NOMO-1 treated with dmso at 0.1 percent for 144 hours (cell line): ENCODE measurements around the gene RNF175.

ENCODE experiments used
- DNase-seq: peaks from one replicate; lab custom pipeline; 2025; ENCODE audit not compliant: unreplicated experiment; lab: John Stamatoyannopoulos, UW

The RNF175 gene

DNA sequence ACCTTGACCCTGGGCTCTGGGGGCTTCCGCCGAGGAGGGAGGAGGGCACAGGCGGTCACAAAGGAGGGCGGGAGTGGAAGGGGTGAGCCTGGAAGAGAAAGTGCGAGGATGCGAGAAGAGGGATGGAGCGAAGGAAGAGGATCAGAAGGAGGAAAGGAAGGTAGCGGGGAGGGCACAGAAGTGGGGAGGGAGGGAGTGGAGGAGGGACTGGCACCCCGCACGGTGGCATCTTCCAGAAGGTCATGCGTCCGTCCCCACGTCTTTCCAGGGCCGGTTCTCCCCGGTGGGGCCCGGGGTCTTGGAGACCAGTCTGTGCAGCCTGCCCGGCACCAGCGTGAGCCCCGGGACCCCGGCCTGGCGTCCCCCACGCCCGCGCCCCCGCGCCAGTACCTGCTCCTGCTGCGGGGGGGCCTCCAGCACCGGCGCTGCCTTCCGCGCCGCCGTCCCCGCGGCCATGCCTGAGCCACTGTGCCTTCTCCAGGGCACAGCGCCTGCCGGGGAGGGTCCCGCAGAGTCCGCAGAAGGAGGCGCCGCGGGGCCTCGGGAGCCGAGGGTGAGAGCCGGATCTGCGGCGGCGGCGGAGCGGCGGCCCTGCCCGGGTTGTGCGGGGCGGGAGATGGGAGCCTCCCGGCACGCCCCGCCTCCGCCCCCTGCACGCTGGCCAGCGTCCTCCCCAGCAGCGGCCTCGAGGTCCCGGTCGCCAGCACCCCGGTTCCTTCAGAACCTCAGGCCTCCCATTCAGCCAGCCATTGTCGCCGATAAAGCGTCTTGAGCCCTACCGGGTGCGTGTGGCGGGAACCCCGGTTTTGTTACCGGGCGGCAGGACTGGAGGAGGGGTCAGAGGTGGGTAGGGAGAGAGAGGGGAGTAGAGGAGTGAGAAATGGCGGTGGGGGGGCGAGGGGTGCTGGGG lies at the start of gene RNF175:
Gene RNF175 (minus strand): TSS at position 618 of the 910 bp plus-strand sequence. CDS start 162 bp downstream, at position 456.
- no peak for DNase-seq

DNA sequence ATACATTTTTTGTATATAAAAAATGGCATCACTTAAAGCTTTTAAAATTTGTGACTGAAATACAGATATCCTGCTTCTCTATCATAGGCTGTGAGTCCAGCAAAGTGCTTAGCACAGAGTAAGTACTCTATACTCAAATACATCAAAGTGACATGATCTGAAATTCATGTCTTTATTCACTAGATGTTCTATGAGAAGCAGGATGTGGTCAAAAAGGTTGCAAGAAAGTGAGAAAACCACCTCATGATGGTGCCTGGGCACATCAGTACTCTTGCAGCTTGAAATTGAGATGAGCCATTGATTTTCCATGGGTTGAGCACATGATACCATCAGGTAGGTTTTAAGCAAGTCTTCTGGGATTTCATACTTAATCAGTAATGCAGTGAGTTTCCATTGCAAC lies 49.5 kb upstream of the RNF175 start:
- no peak for DNase-seq

DNA sequence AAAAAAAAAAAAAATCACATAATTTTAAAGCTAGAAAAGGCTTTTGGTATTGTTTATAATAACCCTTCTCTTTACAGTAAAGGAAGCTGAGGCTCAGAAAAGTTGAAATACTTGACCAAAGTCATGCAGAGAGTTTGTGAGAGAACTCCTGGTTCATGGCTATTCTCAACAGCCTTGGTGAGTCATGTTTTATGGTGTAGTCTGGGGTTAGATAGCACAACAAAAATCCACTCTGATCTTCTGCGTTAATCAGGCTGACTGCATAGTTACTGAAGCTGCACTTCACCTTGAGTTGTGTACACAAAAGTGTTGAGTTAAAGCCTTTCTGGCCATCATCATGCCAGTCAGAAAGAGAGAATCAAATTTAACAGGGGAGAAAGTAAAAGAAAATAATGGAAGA lies 48.4 kb upstream of the RNF175 start:
- DNase-seq = no peak

DNA sequence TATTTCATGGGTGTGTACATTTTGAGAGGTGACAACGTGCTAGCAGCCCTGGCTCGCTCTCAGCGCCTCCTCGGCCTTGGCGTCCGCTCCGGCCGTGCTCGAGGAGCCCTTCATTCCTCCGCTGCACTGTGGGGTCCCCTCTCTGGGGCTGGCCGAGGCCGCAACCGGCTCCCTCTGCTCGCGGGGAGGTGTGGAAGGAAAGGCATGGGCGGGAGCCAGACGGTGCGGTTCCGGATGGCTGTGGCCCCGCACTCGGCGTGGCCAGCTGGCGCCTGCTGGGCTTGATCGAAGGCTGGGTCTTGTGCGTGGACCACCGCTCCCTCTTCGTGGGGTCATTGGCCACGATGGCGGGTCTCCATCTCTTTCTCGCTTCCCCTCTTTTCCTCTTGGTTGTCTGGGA lies 46.2 kb upstream of the RNF175 start:
- DNase-seq = no peak

DNA sequence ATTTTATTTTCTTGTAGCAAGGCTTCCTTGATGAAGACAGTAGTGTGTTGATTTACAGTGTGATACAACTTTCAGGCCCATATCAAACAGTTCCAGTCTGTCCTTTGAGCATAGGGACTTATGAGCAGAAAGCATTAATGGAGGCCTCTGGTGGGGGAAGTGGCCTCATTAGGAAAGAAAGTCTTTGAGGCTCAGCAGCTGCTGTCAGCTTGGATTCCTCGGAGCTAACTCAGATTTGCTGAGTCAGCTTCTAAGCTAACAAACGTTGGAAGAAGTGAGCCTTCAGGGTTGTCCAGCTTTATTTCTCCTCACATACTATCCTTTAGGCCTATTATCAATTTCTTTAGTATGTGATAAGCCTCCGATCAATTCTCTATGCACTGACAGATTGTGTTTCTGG lies 44.9 kb upstream of the RNF175 start:
- DNase-seq = no peak

DNA sequence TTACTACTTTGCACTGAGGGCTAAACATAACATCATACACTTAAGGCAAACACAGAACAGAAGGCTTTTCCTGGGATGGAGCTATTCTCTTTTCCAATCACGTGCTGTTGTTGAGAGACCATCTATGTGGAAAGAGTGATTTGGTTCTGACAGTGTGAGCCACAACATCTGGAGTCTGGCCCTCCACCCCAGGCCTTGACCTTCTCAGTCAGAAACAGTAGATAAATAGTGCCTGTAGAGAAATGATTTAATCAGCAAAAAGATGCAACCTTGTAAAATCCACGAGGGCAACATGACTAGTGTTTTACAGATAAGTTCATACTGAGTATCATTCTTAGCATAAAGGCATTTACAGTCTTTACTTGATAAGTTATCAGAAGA lies 39.9 kb upstream of the RNF175 start:
- no peak for DNase-seq

DNA sequence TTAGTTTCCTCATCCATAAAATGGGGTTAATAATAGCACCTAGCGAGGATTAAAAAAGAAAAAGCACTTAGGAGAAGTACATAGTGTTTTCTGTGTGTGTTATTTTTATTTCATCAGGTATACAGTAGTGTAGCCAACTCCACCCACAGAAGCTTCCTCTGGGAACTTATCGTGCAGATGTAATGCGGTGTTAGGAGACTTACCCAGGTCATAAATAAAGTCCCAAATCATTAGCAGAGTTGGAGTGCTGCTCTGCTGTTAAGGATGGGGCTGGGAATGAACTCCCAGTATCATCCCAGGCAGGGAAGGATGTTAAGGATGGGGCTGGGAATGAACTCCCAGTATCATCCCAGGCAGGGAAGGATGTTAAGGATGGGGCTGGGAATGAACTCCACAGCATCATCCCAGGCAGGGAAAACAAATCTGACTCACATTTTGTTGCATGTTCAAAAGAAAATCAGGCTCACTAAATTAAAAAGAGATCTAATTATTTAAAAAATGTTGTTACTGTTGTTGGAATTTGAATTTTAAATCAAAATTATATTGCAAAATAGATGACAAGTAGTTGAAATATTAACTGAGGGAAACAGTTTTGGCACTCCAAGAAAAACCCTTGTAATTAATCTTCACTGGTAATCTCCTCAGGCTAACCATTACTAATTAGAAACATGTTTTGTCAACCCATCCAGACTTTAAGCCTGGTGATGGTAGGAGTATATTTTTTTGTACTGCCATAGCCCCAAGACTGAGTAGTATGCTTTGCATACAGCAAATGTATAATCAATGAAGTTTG lies 39.3 kb upstream of the RNF175 start:
- no peak for DNase-seq

DNA sequence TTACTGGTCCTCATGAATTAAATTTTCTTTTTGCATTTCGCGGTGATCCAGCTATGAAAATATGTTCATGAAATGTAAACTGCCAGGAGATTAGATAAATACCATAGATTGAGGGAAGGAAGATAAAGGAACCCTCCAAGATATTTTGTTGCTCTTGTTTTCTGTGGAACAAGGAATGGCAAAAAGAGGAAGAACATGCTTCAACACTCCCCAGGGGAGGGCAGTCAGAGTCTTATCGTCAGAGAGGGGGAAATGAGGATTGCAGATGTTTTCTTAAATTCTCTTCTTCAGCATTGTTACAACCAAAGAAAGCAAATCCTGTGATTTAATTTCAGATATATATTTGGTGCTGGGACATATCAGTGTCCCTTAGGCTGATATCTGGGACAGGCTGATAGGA lies 38.6 kb upstream of the RNF175 start:
- no peak for DNase-seq

DNA sequence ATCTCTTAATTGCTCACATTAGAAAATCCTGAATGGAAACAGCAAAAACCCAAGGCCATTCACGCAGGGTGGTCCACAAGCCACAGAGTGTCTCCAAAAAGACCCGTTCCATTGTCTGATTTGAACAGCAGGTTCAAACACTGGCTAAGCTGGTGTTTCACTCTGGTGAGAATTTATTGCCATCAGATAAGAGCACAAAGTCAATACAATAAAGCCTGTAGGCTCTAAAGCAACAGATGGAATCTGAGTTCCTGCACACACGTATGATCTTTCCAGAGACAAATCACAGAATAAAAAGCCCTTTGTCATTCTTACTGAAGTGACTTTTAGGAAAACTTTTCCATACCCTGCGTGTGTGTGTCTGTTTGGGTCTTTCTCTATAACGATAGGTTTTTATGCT lies 34.2 kb upstream of the RNF175 start:
- DNase-seq = no peak

DNA sequence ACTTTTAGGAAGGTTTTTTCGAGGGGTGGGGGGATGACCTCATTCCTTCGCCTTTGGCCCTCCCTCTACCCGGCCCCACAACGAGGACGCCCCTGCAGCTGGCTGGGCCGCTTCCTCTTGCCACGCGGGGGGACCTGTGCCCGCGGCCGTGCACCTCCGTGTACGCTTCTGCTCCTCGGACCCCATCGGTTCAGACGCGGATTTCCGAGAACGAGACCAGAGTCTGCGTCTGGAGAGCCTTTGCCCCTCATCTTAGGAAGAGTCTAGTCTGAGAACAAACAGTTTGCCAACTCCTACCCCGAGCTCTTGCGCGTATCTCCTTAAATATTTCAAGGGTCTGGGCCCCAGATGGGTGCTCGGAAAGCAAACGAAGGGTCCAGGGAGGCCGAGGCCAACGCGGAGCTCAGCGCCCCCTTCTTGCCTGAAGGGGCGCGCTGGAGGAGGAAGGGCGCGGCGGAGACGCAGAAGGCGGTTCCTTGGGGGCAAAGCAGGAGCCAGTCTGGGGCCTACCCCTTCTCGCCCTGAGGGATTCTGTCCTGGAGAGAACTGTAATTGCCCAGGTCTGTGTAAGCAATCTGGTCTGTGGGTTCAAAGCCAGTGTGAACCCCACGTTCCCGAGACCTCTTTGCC lies 32.9 kb upstream of the RNF175 start:
- DNase-seq = no peak

DNA sequence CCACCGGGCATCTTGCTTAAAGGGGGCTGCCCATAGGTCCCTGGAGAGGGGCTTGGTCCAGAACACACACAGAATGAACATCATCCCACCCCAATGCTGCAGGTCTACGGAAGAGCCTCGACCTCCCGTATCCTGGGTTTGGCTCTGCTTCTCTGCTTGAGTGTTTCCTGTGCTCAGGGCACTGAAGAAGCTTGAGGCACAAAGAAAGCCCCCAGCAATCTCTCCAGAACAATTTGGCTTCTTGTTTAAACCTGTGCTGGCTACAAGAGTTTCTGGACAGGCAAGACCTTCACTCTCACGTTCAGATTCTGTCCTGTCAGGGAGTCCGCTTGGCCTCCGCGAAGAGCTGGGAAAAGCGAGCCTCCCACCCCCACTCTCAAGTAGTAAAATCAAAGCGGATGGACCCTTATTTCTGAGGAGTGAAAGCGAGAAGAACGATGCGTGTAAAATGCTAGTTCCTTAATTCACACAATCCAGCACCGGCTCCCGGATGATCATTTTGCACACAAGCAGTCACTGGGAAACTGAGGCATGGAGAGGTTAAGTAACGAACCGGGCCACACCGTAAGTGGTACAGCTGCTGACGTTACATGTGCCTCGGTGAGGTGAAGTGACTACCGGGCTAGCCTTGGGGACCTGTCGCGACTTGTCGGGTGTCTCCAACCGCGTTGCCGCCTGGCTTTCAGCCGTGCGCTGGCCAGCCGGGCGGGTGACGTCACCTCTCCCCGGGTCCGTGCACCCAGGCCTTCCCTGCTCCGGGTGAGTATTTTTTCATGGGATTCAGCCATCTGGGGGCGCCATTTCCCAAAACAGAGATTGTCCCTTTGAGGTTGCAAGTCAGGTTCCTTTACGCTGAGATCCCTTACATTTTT lies 32.2 kb upstream of the RNF175 start:
- peak; percentile 32 for DNase-seq

DNA sequence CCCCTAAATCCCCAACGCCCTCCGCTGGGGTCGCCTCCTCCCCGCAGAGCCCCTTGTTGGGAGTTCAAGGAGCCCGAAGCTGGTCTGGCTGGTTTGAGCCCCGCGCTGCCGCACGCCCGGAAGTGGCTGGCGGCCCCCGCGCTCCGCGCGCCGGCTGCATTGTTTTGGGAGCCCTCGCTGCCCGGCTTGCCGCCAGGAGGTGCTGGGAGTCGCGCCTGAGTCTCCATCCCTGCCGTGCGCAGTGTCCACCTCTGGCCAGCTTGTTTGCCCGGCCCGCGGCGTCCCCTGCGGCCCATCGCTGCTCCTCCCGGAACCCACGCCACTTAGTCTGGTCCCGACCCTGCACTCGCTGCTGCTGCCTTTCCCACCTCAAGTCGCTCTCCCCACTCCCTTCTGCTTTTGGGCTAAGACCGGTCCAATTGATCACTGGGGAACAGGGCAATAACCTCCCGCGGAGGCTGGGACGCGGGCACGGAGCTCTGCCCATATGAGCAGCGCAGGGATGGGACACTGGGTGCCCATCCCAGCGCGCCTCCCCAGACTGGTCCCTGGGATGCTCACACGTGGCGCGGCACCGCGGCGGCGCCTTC lies 31.2 kb upstream of the RNF175 start:
- no peak for DNase-seq

DNA sequence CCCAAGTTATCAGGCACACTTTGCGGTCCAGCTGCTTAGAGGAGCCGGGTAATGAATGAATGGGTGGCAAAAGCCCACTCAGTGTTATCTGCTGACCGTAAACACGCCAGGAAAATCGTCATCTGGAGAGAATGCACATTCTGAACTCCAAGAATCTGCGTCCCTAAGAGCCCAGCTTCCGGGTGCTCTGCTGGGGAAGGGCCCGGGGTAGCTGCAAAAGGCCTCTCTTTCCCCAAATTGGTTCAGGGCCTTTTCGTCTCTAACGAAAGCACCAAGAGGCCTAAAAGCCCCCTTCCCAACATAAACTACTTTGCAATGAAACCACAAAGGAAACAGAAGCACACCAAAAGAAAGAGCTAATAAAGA lies 30.7 kb upstream of the RNF175 start:
- DNase-seq = no peak

DNA sequence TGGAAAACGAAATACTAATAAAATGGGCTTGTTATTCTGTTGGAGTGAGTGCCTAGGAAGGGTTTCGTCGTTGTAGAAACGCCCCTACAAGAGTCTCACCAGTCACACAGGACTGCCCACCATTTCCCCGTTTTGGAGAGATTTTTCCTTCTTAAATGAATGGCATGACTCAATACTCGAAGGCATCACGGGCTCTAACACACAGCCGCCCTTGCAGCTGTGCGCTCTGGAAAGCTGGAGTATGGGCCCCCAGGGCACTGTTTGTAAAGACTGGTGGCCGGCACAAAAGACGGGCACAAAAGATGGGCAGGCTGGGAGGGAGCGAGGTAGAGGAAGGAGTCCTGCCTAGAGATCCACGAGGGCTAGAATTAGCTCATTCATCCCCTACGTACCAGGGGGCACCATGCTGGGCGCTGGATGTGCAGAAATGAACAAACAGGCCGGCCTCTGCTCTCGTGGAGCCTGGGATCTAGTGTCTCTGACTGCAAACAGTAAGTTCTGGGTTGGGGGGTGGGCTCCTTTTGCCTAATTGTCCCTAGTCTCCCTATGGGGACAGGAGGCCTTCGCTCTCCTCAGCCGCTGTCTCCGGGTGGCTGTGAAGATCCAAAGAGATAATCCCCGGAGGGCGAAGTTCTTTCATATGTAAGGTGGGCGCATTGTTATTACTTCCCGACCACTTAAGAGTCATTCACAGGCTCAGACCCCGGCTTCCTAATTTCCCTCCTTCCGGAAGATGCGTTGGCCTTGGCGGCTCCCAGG lies 30.1 kb upstream of the RNF175 start:
- no peak for DNase-seq

DNA sequence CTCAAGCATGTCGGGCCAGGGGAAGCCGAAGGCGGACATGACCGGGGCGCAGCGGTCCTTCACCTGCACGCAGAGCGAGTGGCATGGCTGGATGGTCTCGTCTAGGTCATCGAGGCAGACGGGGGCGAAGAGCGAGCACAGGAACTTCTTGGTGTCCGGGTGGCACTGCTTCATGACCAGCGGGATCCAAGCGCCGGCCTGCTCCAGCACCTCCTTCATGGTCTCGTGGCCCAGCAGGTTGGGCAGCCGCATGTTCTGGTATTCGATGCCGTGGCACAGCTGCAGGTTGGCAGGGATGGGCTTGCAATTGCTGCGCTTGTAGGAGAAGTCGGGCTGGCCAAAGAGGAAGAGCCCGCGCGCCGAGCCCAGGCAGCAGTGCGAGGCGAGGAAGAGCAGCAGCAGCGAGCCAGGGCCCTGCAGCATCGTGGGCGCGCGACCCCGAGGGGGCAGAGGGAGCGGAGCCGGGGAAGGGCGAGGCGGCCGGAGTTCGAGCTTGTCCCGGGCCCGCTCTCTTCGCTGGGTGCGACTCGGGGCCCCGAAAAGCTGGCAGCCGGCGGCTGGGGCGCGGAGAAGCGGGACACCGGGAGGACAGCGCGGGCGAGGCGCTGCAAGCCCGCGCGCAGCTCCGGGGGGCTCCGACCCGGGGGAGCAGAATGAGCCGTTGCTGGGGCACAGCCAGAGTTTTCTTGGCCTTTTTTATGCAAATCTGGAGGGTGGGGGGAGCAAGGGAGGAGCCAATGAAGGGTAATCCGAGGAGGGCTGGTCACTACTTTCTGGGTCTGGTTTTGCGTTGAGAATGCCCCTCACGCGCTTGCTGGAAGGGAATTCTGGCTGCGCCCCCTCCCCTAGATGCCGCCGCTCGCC lies 28.8 kb upstream of the RNF175 start, which contains the start of gene SFRP2:
Gene SFRP2 (minus strand): TSS at position 671 of the 864 bp plus-strand sequence. CDS start 248 bp downstream, at position 423.
- peak; percentile 19 for DNase-seq

DNA sequence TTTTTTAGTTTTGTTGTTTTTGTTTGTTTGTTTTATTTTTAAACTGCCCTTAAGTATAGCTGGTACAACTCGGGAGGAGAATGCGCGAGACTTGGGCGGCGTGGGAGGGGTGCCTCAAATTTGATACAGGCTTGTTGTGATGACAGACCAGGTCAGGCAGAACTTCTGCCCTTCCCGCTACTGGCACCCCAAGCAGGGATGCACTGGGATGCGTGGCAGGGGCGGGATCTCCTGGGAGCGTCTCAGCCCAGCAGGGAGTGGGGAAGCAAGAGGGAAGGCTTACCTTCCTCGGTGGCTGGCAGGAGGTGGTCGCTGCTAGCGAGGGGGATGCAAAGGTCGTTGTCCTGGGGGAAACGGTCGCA lies 28.2 kb upstream of the RNF175 start:
- no peak for DNase-seq

DNA sequence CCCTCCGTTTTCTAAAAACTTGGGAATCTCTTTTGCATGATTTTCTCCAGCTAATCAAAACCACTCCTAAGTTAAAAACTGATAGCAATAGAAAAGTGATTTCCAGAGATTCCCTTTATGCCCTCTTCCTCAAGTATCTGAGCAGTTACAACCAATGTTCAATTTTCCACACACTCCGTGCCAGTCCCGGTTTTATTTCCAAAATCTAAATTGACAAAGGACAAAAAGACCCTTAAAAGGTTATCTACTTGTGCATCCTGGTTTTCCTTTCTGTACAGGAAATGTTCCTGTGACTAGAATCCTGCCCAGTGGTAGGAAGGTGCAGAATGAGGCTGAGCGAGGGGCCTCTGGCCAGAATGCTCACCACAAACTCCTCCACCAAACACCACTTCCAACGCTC lies 27.8 kb upstream of the RNF175 start:
- DNase-seq = no peak

DNA sequence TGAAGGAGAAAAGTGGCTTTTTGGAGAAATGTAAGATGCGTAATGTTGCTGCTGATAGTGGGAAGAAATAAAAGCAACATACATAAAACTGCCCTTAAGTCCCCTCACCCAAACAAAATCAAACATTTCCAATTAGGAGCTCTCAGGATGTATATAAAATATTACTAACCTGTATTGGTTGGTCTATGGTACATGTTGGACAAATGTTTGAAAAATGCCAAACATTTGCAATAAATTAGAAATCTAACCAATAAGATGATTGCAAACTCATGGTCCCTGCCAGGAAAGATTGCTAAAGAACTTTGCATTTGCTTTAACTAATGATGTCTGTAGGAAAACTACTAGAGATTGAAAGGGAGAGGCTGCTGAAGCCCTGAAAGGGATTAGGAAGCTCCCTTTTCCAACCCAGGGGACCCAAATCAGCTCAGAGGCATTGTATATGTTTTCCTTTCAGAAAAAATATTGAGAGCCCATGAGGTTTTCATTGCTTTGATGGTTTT lies 27.3 kb upstream of the RNF175 start:
- DNase-seq = no peak
